Activated CD8-positive, alpha-beta T cell treated with anti-CD3 and anti-CD28 coated beads, Interleukin-2, amount 10 ng/mL, durations not matched to agents 7 days and 5 days (primary cell): ENCODE measurements around the gene ANO5. TPM values are rescaled to one million over a fixed set of nuclear protein-coding genes. Genes with fewer than 3 reads are reported as not detected.
A peak's percentile ranks its signal among the peaks of the same experiment; 100 is the strongest.

Source experiments
- ATAC-seq: fragments of 150-1000 bp; cut with Tn5 transposase; one replicate; pipeline ENCODE4 v1.10.0; 2021; ENCODE audit warnings: moderate library complexity
- CTCF ChIA-PET: fragments of 350-600 bp; sonication (Branson Sonifier 250); formaldehyde crosslinking; loops from one replicate; lab custom pipeline; 2021; ENCODE audit warnings: antibody characterized with exemption; lab: Charles Lee
- POLR2A ChIA-PET: fragments of 350-600 bp; sonication (Branson Sonifier 250); formaldehyde crosslinking; loops from one replicate; lab custom pipeline; 2021; ENCODE audit warnings: antibody characterized with exemption; lab: Charles Lee
- DNase-seq: peaks from one replicate; pipeline ENCODE4 v3.0.0-alpha.2; 2020
- H3K27ac Mint-ChIP-seq: one replicate; pipeline ENCODE4 v1.8.0; 2021; ENCODE audit warnings: mild to moderate bottlenecking, mixed read lengths
- H3K27me3 Mint-ChIP-seq: one replicate; pipeline ENCODE4 v1.8.0; 2021; ENCODE audit warnings: low read depth, mixed read lengths
- H3K36me3 Mint-ChIP-seq: one replicate; pipeline ENCODE4 v1.8.0; 2021; ENCODE audit warnings: low read depth, mixed read lengths
- H3K4me1 Mint-ChIP-seq: one replicate; pipeline ENCODE4 v1.8.0; 2021; ENCODE audit warnings: low read depth, mixed read lengths
- H3K4me3 Mint-ChIP-seq: one replicate; pipeline ENCODE4 v1.8.0; 2021; ENCODE audit warnings: mild to moderate bottlenecking, mixed read lengths
- H3K9me3 Mint-ChIP-seq: one replicate; pipeline ENCODE4 v1.8.0; 2022; ENCODE audit warnings: mixed read lengths; ENCODE audit not compliant: insufficient read depth
- total RNA-seq, 2 experiments: library from RNA; stranded (reverse); gene quantifications; one replicate each; pipeline ENCODE4 v1.2.3, GENCODE V29; 2021

ANO5 gene
- total RNA-seq, 2 experiments from 2014 or later, result 0.08 TPM; not detected in 1

- ATAC-seq (no peak), DNase-seq (no peak)
- Mint-ChIP-seq H3K4me3 (no peak overlapping the region), H3K4me1 (no peaks in the 10 kb centered on the region), H3K27ac (no peak overlapping the region), H3K36me3 (no peaks in the 10 kb centered on the region), H3K27me3 (no peaks in the 10 kb centered on the region), H3K9me3 (no peaks in the 10 kb centered on the region)
- ChIA-PET POLR2A (no interaction called here), CTCF (no interaction called here)
These were observed 13.3 kb upstream of the ANO5 start for GRCh38 chr11:22179626-22180025.

- ATAC-seq (no peak), DNase-seq (no peak)
- Mint-ChIP-seq H3K36me3 (no peaks in the 10 kb centered on the region), H3K4me3 (no peak overlapping the region), H3K27me3 (no peaks in the 10 kb centered on the region), H3K27ac (no peak overlapping the region), H3K4me1 (no peaks in the 10 kb centered on the region), H3K9me3 (no peaks in the 10 kb centered on the region)
- CTCF ChIA-PET, result no interaction called here
- POLR2A ChIA-PET, result no interaction called here
These were observed 12.8 kb upstream of the ANO5 start for GRCh38 chr11:22180131-22180530.

GRCh38 chr11:22189660-22190059 is 3.2 kb upstream of the ANO5 start:
- POLR2A ChIA-PET, result no interaction called here
- Mint-ChIP-seq H3K36me3 (no peaks in the 10 kb centered on the region), H3K4me3 (no peak overlapping the region), H3K27me3 (peaks cover 24% of the 10 kb centered on the region), H3K9me3 (no peaks in the 10 kb centered on the region), H3K4me1 (peaks cover 3% of the 10 kb centered on the region), H3K27ac (no peak overlapping the region)
- CTCF ChIA-PET, result interaction anchor here (0.6 kb wide), 1 partner anchor 19 kb away, joined by 3 read pairs; no protein-coding TSS in a partner anchor
- DNase-seq (no peak), ATAC-seq (no peak)

GRCh38 chr11:22190827-22191463 is 1.9 kb upstream of the ANO5 start:
- no peak for ATAC-seq
- no peak overlapping the region for H3K4me3 Mint-ChIP-seq
- H3K27me3 Mint-ChIP-seq, result peaks cover 27% of the 10 kb centered on the region
- ChIA-PET POLR2A (no interaction called here), CTCF (no interaction called here)
- peaks cover 3% of the 10 kb centered on the region for H3K4me1 Mint-ChIP-seq
- DNase-seq, result no peak
- H3K9me3 Mint-ChIP-seq, result no peaks in the 10 kb centered on the region
- no peaks in the 10 kb centered on the region for H3K36me3 Mint-ChIP-seq
- no peak overlapping the region for H3K27ac Mint-ChIP-seq

GRCh38 chr11:22192289-22192641 is 620 bp upstream of the ANO5 start:
- ChIA-PET CTCF (no interaction called here), POLR2A (no interaction called here)
- no peaks in the 10 kb centered on the region for H3K9me3 Mint-ChIP-seq
- DNase-seq (no peak), ATAC-seq (no peak)
- H3K27me3 Mint-ChIP-seq, result peaks cover 27% of the 10 kb centered on the region
- no peak overlapping the region for H3K27ac Mint-ChIP-seq
- no peak overlapping the region for H3K4me3 Mint-ChIP-seq
- H3K4me1 Mint-ChIP-seq, result peaks cover 3% of the 10 kb centered on the region
- H3K36me3 Mint-ChIP-seq, result no peaks in the 10 kb centered on the region

GRCh38 chr11:22193348-22194051 is 615 bp downstream of the ANO5 start:
- H3K27me3 Mint-ChIP-seq, result peaks cover 27% of the 10 kb centered on the region
- ChIA-PET POLR2A (no interaction called here), CTCF (no interaction called here)
- H3K36me3 Mint-ChIP-seq, result no peaks in the 10 kb centered on the region
- ATAC-seq (peak; percentile 49), DNase-seq (no peak)
- H3K4me1 Mint-ChIP-seq, result peaks cover 3% of the 10 kb centered on the region
- H3K4me3 Mint-ChIP-seq, result no peak overlapping the region
- H3K9me3 Mint-ChIP-seq, result no peaks in the 10 kb centered on the region
- H3K27ac Mint-ChIP-seq, result no peak overlapping the region

- peaks cover 27% of the 10 kb centered on the region for H3K27me3 Mint-ChIP-seq
- no peaks in the 10 kb centered on the region for H3K36me3 Mint-ChIP-seq
- POLR2A ChIA-PET, result no interaction called here
These were observed 1.4 kb downstream of the ANO5 start for GRCh38 chr11:22194306-22194705.

GRCh38 chr11:22194907-22195306 is 2.0 kb downstream of the ANO5 start:
- ChIA-PET CTCF (no interaction called here), POLR2A (no interaction called here)
- no peaks in the 10 kb centered on the region for H3K36me3 Mint-ChIP-seq
- ATAC-seq (no peak), DNase-seq (no peak)
- H3K27me3 Mint-ChIP-seq, result peaks cover 27% of the 10 kb centered on the region
- H3K27ac Mint-ChIP-seq, result no peak overlapping the region
- peaks cover 3% of the 10 kb centered on the region for H3K4me1 Mint-ChIP-seq
- H3K9me3 Mint-ChIP-seq, result no peaks in the 10 kb centered on the region
- H3K4me3 Mint-ChIP-seq, result no peak overlapping the region

More at GRCh38 chr11:22194306-22194705, 1.4 kb downstream of the ANO5 start:
- no peak for DNase-seq
- ATAC-seq, result no peak
- no peak overlapping the region for H3K4me3 Mint-ChIP-seq
- H3K27ac Mint-ChIP-seq, result no peak overlapping the region
- CTCF ChIA-PET, result no interaction called here
- peaks cover 3% of the 10 kb centered on the region for H3K4me1 Mint-ChIP-seq
- no peaks in the 10 kb centered on the region for H3K9me3 Mint-ChIP-seq

GRCh38 chr11:22197139-22198005 is 4.5 kb downstream of the ANO5 start:
- DNase-seq (no peak), ATAC-seq (no peak)
- H3K4me3 Mint-ChIP-seq, result no peak overlapping the region
- POLR2A ChIA-PET, result no interaction called here
- H3K27me3 Mint-ChIP-seq, result peaks cover 21% of the 10 kb centered on the region
- CTCF ChIA-PET, result no interaction called here
- H3K36me3 Mint-ChIP-seq, result no peaks in the 10 kb centered on the region
- no peaks in the 10 kb centered on the region for H3K9me3 Mint-ChIP-seq
- peaks cover 3% of the 10 kb centered on the region for H3K4me1 Mint-ChIP-seq
- no peak overlapping the region for H3K27ac Mint-ChIP-seq

- Mint-ChIP-seq H3K9me3 (no peaks in the 10 kb centered on the region), H3K36me3 (no peaks in the 10 kb centered on the region), H3K27me3 (peaks cover 5% of the 10 kb centered on the region), H3K4me1 (no peaks in the 10 kb centered on the region), H3K27ac (no peak overlapping the region), H3K4me3 (no peak overlapping the region)
- ChIA-PET CTCF (no interaction called here), POLR2A (no interaction called here)
- ATAC-seq, result no peak
- DNase-seq, result no peak
These were observed 6.4 kb downstream of the ANO5 start for GRCh38 chr11:22199243-22199642.

GRCh38 chr11:22203281-22203680 is 10.4 kb downstream of the ANO5 start:
- H3K27me3 Mint-ChIP-seq, result no peaks in the 10 kb centered on the region

GRCh38 chr11:22207162-22207561 is 14.3 kb downstream of the ANO5 start:
- H3K36me3 Mint-ChIP-seq, result no peaks in the 10 kb centered on the region
- no peak for DNase-seq

More at GRCh38 chr11:22203281-22203680, 10.4 kb downstream of the ANO5 start:
- POLR2A ChIA-PET, result no interaction called here
- Mint-ChIP-seq H3K36me3 (no peaks in the 10 kb centered on the region), H3K4me3 (no peak overlapping the region), H3K4me1 (no peaks in the 10 kb centered on the region), H3K9me3 (no peaks in the 10 kb centered on the region), H3K27ac (no peak overlapping the region)
- DNase-seq (no peak), ATAC-seq (no peak)
- CTCF ChIA-PET, result no interaction called here

More at GRCh38 chr11:22207162-22207561, 14.3 kb downstream of the ANO5 start:
- ATAC-seq, result no peak
- no peaks in the 10 kb centered on the region for H3K9me3 Mint-ChIP-seq
- CTCF ChIA-PET, result no interaction called here
- POLR2A ChIA-PET, result no interaction called here
- H3K27me3 Mint-ChIP-seq, result no peaks in the 10 kb centered on the region
- no peaks in the 10 kb centered on the region for H3K4me1 Mint-ChIP-seq
- no peak overlapping the region for H3K4me3 Mint-ChIP-seq
- H3K27ac Mint-ChIP-seq, result no peak overlapping the region
